ENCODE results near the gene SLC22A9.
"Not testable (repeated sequence)": the region's sequence is repeated elsewhere in the genome, so short reads cannot be mapped to it uniquely, and the experiment has no call there.

SLC22A9 gene

GRCh38 chr11:63369165-63369970 lies at the start of gene SLC22A9:
Gene SLC22A9 (plus strand): TSS chr11:63369785. CDS start chr11:63370057, 272 bp downstream.
- no peak for DNase-seq

GRCh38 chr11:63321723-63322122 lies 47.9 kb upstream of the SLC22A9 start:
- no peak for DNase-seq

- not testable (repeated sequence) for DNase-seq
Measured at GRCh38 chr11:63335089-63335488, 34.5 kb upstream of the SLC22A9 start.

- DNase-seq: no peak
Measured at GRCh38 chr11:63337070-63337469, 32.5 kb upstream of the SLC22A9 start.

GRCh38 chr11:63343130-63343529 lies 26.5 kb upstream of the SLC22A9 start:
- no peak for DNase-seq

GRCh38 chr11:63352144-63352543 lies 17.4 kb upstream of the SLC22A9 start:
- DNase-seq: no peak

GRCh38 chr11:63362196-63362793 lies 7.3 kb upstream of the SLC22A9 start:
- no peak for DNase-seq

- DNase-seq: no peak
Measured at GRCh38 chr11:63369971-63370588, 495 bp downstream of the SLC22A9 start.

GRCh38 chr11:63371396-63371795 lies 1.8 kb downstream of the SLC22A9 start:
- DNase-seq: no peak

- no peak for DNase-seq
Measured at GRCh38 chr11:63375434-63375833, 5.8 kb downstream of the SLC22A9 start.

- DNase-seq: no peak
Measured at GRCh38 chr11:63380130-63380529, 10.5 kb downstream of the SLC22A9 start.

- DNase-seq: no peak
Measured at GRCh38 chr11:63395697-63396096, 26.1 kb downstream of the SLC22A9 start.

- no peak for DNase-seq
Measured at GRCh38 chr11:63404161-63404935, 34.8 kb downstream of the SLC22A9 start.

GRCh38 chr11:63405114-63405513 lies 35.5 kb downstream of the SLC22A9 start:
- no peak for DNase-seq

GRCh38 chr11:63406458-63406857 lies 36.9 kb downstream of the SLC22A9 start:
- DNase-seq: no peak

GRCh38 chr11:63417174-63417852 lies 47.7 kb downstream of the SLC22A9 start:
- DNase-seq: no peak

GRCh38 chr11:63427971-63428508 lies 58.5 kb downstream of the SLC22A9 start:
- DNase-seq: no peak

- DNase-seq: not testable (repeated sequence)
Measured at GRCh38 chr11:63430731-63431130, 61.1 kb downstream of the SLC22A9 start.

GRCh38 chr11:63435351-63435750 lies 65.8 kb downstream of the SLC22A9 start:
- not testable (repeated sequence) for DNase-seq

GRCh38 chr11:63435831-63436230 lies 66.2 kb downstream of the SLC22A9 start:
- DNase-seq: not testable (repeated sequence)

GRCh38 chr11:63443714-63444113 lies 74.1 kb downstream of the SLC22A9 start:
- DNase-seq: no peak

GRCh38 chr11:63444160-63444559 lies 74.6 kb downstream of the SLC22A9 start:
- no peak for DNase-seq
